ENCODE data around the gene SACM1L. TPM values are rescaled to one million over a fixed set of nuclear protein-coding genes. Genes with fewer than 3 reads are reported as not detected.

The SACM1L gene
- total and polyA plus RNA-seq, 7 experiments from 2014 or later, result 21.1 to 93.8 (median 69.6) TPM

- H3K9me3 Mint-ChIP-seq, result peaks cover 0 to 45% (median 14%) of the 10 kb centered on the region in 11 donors
- no peaks in the 10 kb centered on the region for H3K27me3 ChIP-seq (ENCODE audit: control insufficient read depth in 2 of 2, insufficient read depth in 2 of 2, low read length in 2 of 2)
- POLR2A ChIA-PET, result no interaction called here
- no peak overlapping the region for H3K27ac ChIP-seq (ENCODE audit: low read depth, low read length)
- no peaks in the 10 kb centered on the region for H3K4me1 Mint-ChIP-seq
- H3K4me3 Mint-ChIP-seq, result peak overlapping the region in 1 of 10 donors; percentile 31
- no peaks in the 10 kb centered on the region for H3K36me3 ChIP-seq (ENCODE audit: control insufficient read depth in 2 of 3, insufficient read depth in 3 of 3, low read length in 3 of 3)
- intact Hi-C loops (cut with micrococcal nuclease), result no loop called here
- H3K27me3 Mint-ChIP-seq, result peaks cover 0 to 50% (median 6%) of the 10 kb centered on the region in 5 donors
- H3K27ac Mint-ChIP-seq, result no peak overlapping the region
- CTCF ChIA-PET, result no interaction called here
- no peaks in the 10 kb centered on the region for H3K9me3 ChIP-seq (ENCODE audit: control insufficient read depth in 2 of 3, low read length in 3 of 3)
- ATAC-seq (no peak), DNase-seq (no peak)
- H3K4me1 ChIP-seq (ENCODE audit: control insufficient read depth in 2 of 2, insufficient read depth in 2 of 2, low read length in 2 of 2), result no peaks in the 10 kb centered on the region
- H3K4me3 ChIP-seq (ENCODE audit: low read length), result no peak overlapping the region
- H3K36me3 Mint-ChIP-seq, result peaks cover 0 to 12% (median 1%) of the 10 kb centered on the region in 5 donors
These were observed 97.8 kb downstream of the SACM1L start for GRCh38 chr3:45786801-45787495.

- ChIA-PET POLR2A (no interaction called here), CTCF (no interaction called here)
- no peak for ATAC-seq
- Histone ChIP-seq H3K9me3 (ENCODE audit: control insufficient read depth in 2 of 3, low read length in 3 of 3) (no peaks in the 10 kb centered on the region), H3K36me3 (ENCODE audit: control insufficient read depth in 2 of 3, insufficient read depth in 3 of 3, low read length in 3 of 3) (no peaks in the 10 kb centered on the region), H3K4me1 (ENCODE audit: control insufficient read depth in 2 of 2, insufficient read depth in 2 of 2, low read length in 2 of 2) (no peaks in the 10 kb centered on the region), H3K27me3 (ENCODE audit: control insufficient read depth in 2 of 2, insufficient read depth in 2 of 2, low read length in 2 of 2) (no peaks in the 10 kb centered on the region), H3K4me3 (ENCODE audit: low read length) (no peak overlapping the region), H3K27ac (ENCODE audit: low read depth, low read length) (no peak overlapping the region)
- intact Hi-C loops (cut with micrococcal nuclease), result no loop called here
- Mint-ChIP-seq H3K4me1 (no peaks in the 10 kb centered on the region), H3K27ac (no peak overlapping the region), H3K9me3 (peaks cover 0 to 45% (median 14%) of the 10 kb centered on the region in 11 donors), H3K36me3 (peaks cover 0 to 12% (median 1%) of the 10 kb centered on the region in 5 donors), H3K27me3 (peaks cover 0 to 54% (median 6%) of the 10 kb centered on the region in 5 donors), H3K4me3 (peak overlapping the region in 1 of 10 donors; percentile 31)
- no peak for DNase-seq
These were observed 98.4 kb downstream of the SACM1L start for GRCh38 chr3:45787551-45787950.

GRCh38 chr3:45789235-45789812 lies 100.1 kb downstream of the SACM1L start:
- no peaks in the 10 kb centered on the region for H3K4me1 ChIP-seq (ENCODE audit: control insufficient read depth in 2 of 2, insufficient read depth in 2 of 2, low read length in 2 of 2)
- ChIA-PET POLR2A (interaction anchor here (0.6 kb wide), 1 partner anchor 440 kb away, joined by 4 read pairs; no protein-coding TSS in a partner anchor), CTCF (no interaction called here)
- H3K4me3 Mint-ChIP-seq, result no peak overlapping the region
- H3K36me3 ChIP-seq (ENCODE audit: control insufficient read depth in 2 of 3, insufficient read depth in 3 of 3, low read length in 3 of 3), result no peaks in the 10 kb centered on the region
- H3K4me1 Mint-ChIP-seq, result no peaks in the 10 kb centered on the region
- no peak overlapping the region for H3K27ac Mint-ChIP-seq
- no peak overlapping the region for H3K4me3 ChIP-seq (ENCODE audit: low read length)
- H3K27ac ChIP-seq (ENCODE audit: low read depth, low read length), result no peak overlapping the region
- H3K9me3 Mint-ChIP-seq, result peaks cover 0 to 39% (median 14%) of the 10 kb centered on the region in 11 donors
- intact Hi-C loops (cut with micrococcal nuclease), result no loop called here
- H3K27me3 ChIP-seq (ENCODE audit: control insufficient read depth in 2 of 2, insufficient read depth in 2 of 2, low read length in 2 of 2), result no peaks in the 10 kb centered on the region
- H3K27me3 Mint-ChIP-seq, result peaks cover 7 to 66% (median 12%) of the 10 kb centered on the region in 5 donors
- H3K9me3 ChIP-seq (ENCODE audit: control insufficient read depth in 2 of 3, low read length in 3 of 3), result no peaks in the 10 kb centered on the region
- peaks cover 0 to 12% (median 1%) of the 10 kb centered on the region in 5 donors for H3K36me3 Mint-ChIP-seq
- ATAC-seq (no peak), DNase-seq (no peak)

GRCh38 chr3:45790596-45790995 lies 101.4 kb downstream of the SACM1L start:
- ChIA-PET POLR2A (no interaction called here), CTCF (no interaction called here)
- H3K4me3 ChIP-seq (ENCODE audit: low read length), result no peak overlapping the region
- intact Hi-C loops (cut with micrococcal nuclease), result no loop called here
- peaks cover 4% of the 10 kb centered on the region in 2 donors for H3K27me3 ChIP-seq (ENCODE audit: control insufficient read depth in 2 of 2, insufficient read depth in 2 of 2, low read length in 2 of 2)
- peaks cover 0 to 12% (median 1%) of the 10 kb centered on the region in 5 donors for H3K36me3 Mint-ChIP-seq
- no peaks in the 10 kb centered on the region for H3K36me3 ChIP-seq (ENCODE audit: control insufficient read depth in 2 of 3, insufficient read depth in 3 of 3, low read length in 3 of 3)
- H3K4me1 Mint-ChIP-seq, result peaks cover 2 to 9% (median 5%) of the 10 kb centered on the region in 7 donors
- ATAC-seq, result no peak
- H3K9me3 ChIP-seq (ENCODE audit: control insufficient read depth in 2 of 3, low read length in 3 of 3), result no peaks in the 10 kb centered on the region
- no peak overlapping the region for H3K4me3 Mint-ChIP-seq
- no peak overlapping the region for H3K27ac Mint-ChIP-seq
- peaks cover 0 to 26% (median 12%) of the 10 kb centered on the region in 11 donors for H3K9me3 Mint-ChIP-seq
- no peak for DNase-seq
- no peaks in the 10 kb centered on the region for H3K4me1 ChIP-seq (ENCODE audit: control insufficient read depth in 2 of 2, insufficient read depth in 2 of 2, low read length in 2 of 2)
- no peak overlapping the region for H3K27ac ChIP-seq (ENCODE audit: low read depth, low read length)
- peaks cover 19 to 74% (median 24%) of the 10 kb centered on the region in 5 donors for H3K27me3 Mint-ChIP-seq

- Histone ChIP-seq H3K4me1 (ENCODE audit: control insufficient read depth in 2 of 2, insufficient read depth in 2 of 2, low read length in 2 of 2) (peaks cover 0 to 5% of the 10 kb centered on the region in 2 donors), H3K9me3 (ENCODE audit: control insufficient read depth in 2 of 3, low read length in 3 of 3) (no peaks in the 10 kb centered on the region), H3K36me3 (ENCODE audit: control insufficient read depth in 2 of 3, insufficient read depth in 3 of 3, low read length in 3 of 3) (no peaks in the 10 kb centered on the region), H3K27ac (ENCODE audit: low read depth, low read length) (no peak overlapping the region), H3K27me3 (ENCODE audit: control insufficient read depth in 2 of 2, insufficient read depth in 2 of 2, low read length in 2 of 2) (peaks cover 5 to 12% of the 10 kb centered on the region in 2 donors), H3K4me3 (ENCODE audit: low read length) (no peak overlapping the region)
- H3K27ac Mint-ChIP-seq, result no peak overlapping the region
- H3K9me3 Mint-ChIP-seq, result peaks cover 0 to 25% (median 12%) of the 10 kb centered on the region in 11 donors
- peaks cover 27 to 74% (median 29%) of the 10 kb centered on the region in 5 donors for H3K27me3 Mint-ChIP-seq
- peaks cover 4 to 18% (median 9%) of the 10 kb centered on the region in 7 donors for H3K4me1 Mint-ChIP-seq
- H3K4me3 Mint-ChIP-seq, result no peak overlapping the region
- ATAC-seq (no peak), DNase-seq (no peak)
- CTCF ChIA-PET, result no interaction called here
- intact Hi-C loops (cut with micrococcal nuclease), result no loop called here
- POLR2A ChIA-PET, result no interaction called here
- H3K36me3 Mint-ChIP-seq, result peaks cover 0 to 12% (median 1%) of the 10 kb centered on the region in 5 donors
These were observed 102.8 kb downstream of the SACM1L start for GRCh38 chr3:45792036-45792435.

GRCh38 chr3:45792516-45793172 lies 103.4 kb downstream of the SACM1L start:
- Histone ChIP-seq H3K27ac (ENCODE audit: low read depth, low read length) (no peak overlapping the region), H3K4me3 (ENCODE audit: low read length) (no peak overlapping the region), H3K9me3 (ENCODE audit: control insufficient read depth in 2 of 3, low read length in 3 of 3) (no peaks in the 10 kb centered on the region), H3K36me3 (ENCODE audit: control insufficient read depth in 2 of 3, insufficient read depth in 3 of 3, low read length in 3 of 3) (no peaks in the 10 kb centered on the region), H3K27me3 (ENCODE audit: control insufficient read depth in 2 of 2, insufficient read depth in 2 of 2, low read length in 2 of 2) (peaks cover 5 to 12% of the 10 kb centered on the region in 2 donors), H3K4me1 (ENCODE audit: control insufficient read depth in 2 of 2, insufficient read depth in 2 of 2, low read length in 2 of 2) (peaks cover 0 to 5% of the 10 kb centered on the region in 2 donors)
- no peak overlapping the region for H3K27ac Mint-ChIP-seq
- H3K27me3 Mint-ChIP-seq, result peaks cover 33 to 74% (median 34%) of the 10 kb centered on the region in 5 donors
- ATAC-seq (no peak), DNase-seq (no peak)
- intact Hi-C loops (cut with micrococcal nuclease), result no loop called here
- H3K9me3 Mint-ChIP-seq, result peaks cover 0 to 25% (median 12%) of the 10 kb centered on the region in 11 donors
- H3K36me3 Mint-ChIP-seq, result peaks cover 0 to 12% (median 1%) of the 10 kb centered on the region in 5 donors
- H3K4me1 Mint-ChIP-seq, result peaks cover 4 to 21% (median 9%) of the 10 kb centered on the region in 7 donors
- H3K4me3 Mint-ChIP-seq, result no peak overlapping the region
- POLR2A ChIA-PET, result no interaction called here
- CTCF ChIA-PET, result no interaction called here
